Stimulated activated CD4-positive, alpha-beta T cell treated with anti-CD3 and anti-CD28 coated beads, Interleukin-15, amount 100 ng/mL, for 48 hours (primary cell): ENCODE measurements around the gene CLEC2D.
"Not testable (repeated sequence)": the region's sequence is repeated elsewhere in the genome, so short reads cannot be mapped to it uniquely, and the experiment has no call there.

Experiments used
- DNase-seq, 2 donors: peaks; one replicate each; pipeline ENCODE4 v3.0.0-alpha.2; 2020; ENCODE audit warnings: low read depth in 2 of 2

Gene CLEC2D

DNA sequence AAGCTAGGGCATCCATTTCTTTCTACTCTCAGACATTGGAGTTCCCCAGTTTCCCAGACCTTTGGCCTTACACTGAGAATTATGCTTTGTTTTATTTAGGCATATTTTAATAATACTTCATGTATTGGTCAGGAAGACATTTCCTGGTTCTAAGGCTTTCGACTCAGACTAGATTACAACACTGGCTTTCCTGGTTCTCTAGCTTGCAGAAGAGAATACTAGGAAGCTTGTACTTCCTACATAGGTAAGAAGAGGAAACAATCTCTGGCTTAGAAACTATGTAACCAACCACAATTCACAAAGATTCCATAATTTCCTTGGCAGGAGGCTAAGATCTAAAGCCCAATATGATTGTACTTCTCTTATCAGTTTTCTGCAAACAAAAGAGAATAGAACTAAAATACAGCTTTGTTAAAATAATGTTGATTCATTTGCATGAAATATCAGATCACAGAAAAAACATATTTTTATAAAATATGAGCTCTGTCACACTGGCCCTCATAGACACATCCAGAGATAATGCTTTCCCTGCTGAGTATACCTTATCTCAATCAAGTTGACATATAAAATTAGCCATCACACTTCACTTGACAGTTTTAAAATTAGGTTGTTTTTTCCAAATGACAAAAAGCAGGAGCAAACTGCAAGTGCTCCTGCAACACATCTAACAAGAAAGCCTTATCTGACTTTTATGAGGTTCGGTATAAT lies 30.5 kb downstream of the CLEC2D start:
- no peak for DNase-seq

DNA sequence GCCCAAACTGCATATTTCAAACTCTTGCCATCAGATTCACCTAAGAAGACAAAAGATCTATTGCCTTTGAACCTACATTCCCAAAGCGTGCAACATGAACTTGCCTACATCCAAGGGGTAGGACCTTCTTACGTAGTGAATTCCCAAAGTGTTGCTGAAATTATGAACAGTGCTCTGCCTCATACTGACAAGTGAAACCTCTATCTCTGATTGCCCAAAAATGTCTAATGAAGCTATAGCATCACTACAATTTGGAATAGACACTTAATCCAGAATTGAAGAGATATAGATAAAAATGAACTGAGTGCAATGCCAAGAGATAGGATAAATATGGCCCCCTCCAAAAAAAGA lies 31.1 kb downstream of the CLEC2D start:
- no peak for DNase-seq

DNA sequence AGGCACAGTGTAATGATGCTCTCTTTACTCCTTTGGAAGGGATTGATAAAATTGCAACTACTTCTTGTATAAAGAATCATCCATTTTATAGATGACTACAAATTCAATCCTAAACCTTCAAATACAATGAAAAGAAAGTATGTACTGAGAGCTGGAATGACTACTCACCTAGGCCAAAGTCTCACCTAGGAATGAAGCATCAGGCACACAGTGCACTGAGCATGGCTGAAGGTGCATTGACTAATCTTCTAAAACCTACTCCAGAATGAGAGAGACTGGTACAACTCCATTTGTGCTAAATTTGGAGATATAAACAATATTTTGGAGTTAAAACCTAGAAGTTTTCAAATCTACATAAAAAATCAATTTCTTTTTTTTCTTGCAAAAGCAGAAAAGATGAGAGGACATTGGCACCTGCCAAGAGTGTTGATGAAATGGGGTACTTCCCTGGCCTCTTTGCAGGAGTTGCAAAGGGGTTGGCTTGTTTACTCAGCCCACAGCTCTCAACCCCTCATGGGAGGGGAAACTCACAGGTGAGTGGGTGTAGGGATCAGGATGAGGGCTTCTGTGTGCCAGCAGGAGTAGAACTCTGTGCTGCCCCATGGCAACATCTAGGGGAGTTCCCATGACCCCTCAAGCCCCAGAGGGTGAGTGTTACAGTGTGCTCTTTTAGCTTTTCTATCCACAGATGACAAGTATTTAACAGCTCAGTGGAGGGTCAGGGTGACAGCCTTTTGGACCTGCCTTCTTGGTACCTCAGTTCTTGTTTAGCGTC lies 32.1 kb downstream of the CLEC2D start:
- DNase-seq = no peak

DNA sequence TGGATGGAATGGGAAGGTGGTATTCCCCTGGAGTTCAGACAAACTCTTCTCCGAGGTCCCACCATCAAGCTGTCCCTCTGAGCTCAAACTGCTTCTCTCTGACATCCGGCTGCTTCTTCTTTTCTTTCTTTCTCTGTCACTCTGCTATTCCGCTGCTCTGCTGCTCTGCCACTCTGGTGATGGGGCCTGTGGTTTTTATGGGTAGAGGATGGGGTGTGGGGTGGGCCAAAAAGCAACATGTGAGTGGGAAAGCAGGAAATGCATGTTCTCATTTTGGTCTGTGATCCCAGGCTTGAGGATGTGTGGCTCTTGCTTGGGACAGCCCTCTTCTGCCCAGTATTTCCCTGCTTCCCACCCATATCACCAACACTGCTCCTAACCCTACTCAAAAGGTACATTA lies 32.7 kb downstream of the CLEC2D start:
- DNase-seq = peak in 1 of 2 donors; percentile 30

DNA sequence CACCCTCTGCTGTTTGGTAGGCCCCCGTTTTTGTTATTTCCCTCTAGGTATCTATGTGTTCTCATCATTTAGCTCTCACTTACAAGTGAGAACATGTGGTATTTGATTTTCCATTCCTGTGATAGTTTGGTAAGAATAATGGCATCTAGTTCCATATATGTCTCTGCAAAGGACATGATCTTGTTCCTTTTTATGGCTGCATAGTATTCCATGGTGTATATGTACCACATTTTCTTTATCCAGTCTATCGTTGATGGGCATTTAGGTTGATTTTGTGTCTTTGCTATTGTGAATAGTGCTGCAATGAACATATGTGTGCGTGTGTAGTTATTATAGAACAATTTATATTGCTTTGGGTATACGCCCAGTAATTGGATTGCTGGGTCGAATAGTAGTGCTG lies 35.0 kb downstream of the CLEC2D start:
- not testable (repeated sequence) for DNase-seq

DNA sequence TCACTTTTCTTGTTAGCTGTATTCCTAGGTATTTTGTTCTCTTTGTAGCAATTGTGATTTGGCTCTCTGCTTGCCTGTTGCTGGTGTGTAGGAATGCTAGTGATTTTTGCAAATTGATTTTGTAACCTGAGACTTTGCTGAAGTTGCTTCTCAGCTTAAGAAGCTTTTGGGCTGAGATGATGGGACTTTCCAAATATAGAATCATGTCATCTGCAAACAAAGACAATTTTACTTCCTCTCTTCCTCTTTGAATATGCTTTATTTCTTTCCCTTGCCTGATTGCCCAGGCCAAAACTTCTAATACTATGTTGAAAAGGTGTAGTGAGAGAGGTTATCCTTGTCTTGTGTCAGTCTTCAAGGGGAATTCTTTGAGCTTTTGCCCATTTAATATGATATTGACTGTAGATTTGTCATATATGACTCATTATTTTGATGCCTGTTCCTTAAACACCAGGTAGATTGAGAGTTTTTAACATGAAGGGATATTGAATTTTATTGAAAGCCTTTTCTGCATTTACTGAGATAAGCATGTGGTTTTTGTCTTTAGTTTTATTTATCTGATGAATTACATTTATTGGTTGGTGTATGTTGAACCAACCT lies 36.7 kb downstream of the CLEC2D start:
- DNase-seq = no peak

DNA sequence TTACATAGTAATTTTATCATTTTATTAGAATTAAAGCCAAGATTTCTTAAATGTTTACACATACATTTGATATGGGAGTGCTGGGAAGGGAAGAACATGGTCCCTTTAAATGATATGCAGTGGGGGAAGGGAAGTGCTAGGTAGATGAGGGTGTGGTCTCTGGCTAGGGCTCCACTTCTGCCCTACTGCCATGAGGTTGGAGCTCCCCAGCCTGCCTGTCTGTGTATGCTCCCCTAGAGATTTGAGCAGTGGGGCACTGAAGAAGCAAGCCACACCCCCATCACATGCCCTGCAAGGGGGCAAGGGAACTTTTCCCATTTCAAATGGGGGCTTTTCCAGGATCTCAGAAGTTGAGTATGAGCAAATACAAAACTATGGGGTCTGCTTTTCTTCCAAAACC lies 37.8 kb downstream of the CLEC2D start:
- no peak for DNase-seq

DNA sequence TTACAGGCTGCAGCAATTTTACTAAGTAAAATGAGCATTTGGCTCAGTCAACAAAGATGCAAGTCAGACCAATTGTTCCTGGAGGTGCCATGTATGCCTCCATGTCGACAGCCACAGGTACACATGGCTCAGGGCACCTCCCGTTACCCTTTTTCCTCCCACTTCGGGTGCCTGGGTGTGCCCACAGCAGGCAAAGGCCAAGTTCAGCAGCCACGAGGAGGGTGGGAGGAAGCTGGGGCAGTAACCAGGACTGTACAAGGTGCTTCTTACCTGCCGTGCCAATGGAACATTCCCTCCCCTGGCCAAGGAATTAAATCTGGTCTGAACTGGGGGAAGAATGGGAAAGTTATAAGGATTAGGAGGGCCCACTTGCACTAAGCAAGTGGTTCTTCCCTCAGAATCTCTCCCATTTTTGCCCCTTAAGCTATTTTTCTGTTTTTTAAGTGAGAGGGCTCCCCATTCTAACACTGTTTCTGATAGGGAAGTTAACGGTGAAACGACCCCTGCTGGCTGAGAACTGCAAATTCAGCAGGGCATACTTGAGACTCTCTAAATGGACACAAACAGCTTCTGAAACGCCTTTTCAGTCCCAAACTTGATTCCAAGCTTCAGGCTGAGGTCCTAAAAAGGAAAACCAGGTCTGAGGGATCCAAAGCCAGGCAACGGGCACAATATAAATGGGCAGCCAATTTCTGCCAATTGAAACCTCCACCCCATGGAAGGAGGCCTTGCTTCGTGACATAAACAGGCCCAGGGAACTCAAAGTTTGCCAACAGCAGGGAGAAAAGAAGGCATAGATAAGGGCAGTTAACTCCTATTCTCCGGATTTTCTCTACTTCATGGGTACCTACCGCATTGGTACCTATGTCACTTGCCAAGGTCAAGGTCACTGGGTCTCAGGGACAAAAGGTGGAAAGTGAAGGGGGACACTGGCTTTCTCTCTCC lies 38.6 kb downstream of the CLEC2D start:
- peak; percentile 51 to 65 for DNase-seq

DNA sequence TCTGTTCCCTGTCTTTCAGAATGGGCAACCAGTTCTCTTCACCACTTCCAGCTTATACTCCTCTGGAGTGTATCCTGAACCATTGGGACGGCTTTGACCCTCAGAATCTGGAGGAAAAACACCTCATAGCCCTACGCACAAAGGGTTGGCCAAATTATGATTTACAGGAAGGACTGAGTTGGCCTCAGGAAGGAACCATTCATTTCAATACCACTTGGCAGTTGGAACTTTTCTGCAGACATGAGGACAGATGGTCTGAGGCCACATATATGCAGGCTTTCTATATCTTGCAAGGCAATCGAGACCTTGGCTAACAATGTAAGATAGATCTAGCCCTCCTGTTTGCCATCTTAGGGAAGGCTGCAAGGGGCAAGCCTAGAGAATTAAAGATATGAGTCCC lies 39.3 kb downstream of the CLEC2D start:
- no peak for DNase-seq

DNA sequence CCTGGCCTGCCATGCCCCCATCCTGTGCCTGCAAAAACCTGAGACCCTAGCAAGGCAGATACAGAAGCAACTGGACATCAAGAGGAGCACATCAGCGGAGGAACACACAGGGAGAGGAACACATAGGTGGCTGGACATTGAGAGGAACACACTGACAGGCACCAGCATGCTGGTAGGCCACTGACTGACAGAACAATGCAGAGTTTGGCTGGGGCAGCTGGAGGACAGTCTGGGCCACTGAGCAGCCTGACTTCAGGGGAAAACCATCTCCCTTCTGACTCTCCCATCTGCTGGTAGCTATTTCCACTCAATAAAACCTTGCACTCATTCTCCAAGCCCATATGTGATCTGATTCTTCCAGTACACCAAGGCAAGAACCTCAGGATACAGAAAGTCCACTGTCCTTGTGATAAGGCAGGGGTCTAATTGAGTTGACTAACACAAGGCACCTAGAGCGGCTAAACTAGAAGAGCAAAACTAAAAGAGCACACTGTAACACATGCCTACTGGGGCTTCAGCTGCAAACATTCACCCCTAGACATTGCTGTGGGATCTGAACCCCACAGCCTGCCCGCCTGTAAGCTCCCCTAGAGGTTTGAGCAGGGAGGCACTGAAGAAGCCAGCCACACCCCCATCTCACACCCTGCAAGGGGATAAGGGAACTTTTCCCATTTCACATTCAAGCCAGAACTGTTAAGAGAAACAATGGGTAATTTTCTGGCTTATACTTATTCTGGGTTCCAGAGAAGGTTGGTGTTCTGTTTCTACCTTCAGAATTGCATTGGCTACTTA lies 41.3 kb downstream of the CLEC2D start:
- no peak for DNase-seq

DNA sequence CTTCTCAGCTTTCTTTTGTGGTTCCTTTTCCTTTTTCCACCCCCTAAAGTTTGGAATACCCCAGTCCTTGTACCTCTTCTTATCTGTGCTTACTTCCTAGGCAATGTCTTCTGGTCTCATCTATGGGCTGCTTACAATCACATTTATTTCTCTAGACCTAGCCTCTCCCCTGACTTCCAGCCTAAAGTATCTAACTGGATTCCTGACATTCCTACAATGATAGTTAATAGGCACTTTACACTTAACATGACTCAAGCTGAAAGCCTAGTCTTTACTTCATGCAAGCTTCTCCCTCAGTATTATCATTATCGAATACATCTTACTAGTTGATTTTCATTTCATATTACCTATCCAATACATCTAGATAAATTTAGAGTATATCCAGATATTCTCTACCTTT lies 42.2 kb downstream of the CLEC2D start:
- DNase-seq = no peak

DNA sequence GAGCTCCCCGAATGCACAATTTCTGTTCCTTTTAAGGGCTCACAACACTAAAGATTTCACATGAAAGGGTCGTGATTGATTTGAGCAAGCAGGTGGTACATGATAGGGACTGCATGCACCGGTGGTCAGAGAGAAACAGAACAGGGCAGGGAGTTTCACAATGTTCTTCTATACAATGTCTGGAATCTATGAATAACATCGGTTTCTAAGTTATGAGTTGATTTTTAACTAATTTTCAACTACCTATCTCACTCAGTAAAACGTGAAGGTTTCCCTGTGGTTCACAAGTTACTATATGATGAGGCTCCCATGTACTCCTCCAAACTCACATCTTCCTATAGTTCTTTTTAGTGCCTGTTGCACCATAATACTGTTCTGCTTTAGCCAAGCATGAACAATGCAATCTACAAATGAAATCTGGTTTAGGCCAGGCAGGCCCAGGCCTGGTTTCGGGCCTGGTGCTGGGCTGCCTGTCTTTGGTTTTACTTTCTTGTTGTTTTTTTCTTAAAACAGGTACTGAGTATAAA lies 43.6 kb downstream of the CLEC2D start:
- not testable (repeated sequence) for DNase-seq

DNA sequence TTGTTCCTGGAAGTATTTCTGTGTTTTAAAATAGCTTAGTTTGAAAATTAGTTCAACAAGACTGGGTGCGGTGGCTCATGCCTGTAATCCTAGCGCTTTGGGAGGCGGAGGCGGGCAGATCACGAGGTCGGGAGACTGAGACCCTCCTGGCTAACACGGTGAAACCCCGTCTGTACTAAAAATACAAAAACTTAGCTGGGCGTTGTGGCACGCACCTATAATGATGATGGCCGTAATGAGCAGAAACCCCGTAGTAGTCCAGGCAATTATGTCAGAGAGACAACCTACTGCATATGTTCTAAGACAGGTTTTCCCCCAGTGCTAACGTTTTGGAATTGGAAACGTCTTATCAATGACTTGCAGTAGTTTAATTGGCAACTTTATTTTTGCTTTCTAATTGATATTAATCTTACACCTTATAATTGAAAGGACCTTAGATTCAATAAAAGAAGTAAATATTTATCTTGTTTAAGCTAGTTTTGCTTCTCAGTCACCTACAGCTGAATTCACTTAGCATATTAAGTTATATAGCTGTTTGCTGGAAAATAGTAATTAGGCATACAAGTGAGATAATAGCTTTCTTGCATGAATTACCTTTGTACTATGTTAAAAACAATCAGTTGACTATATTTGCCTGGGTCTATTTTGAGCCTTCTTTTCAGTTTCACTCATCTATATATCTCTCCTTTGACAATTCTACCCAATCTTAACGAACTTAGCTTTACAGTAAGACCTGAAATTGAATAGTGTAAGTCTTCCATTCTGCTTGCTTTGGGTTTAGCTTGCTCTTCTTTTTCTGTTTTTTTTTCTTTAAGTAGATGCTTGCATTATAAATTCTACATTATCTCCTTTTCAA lies 47.8 kb downstream of the CLEC2D start:
- no peak for DNase-seq

DNA sequence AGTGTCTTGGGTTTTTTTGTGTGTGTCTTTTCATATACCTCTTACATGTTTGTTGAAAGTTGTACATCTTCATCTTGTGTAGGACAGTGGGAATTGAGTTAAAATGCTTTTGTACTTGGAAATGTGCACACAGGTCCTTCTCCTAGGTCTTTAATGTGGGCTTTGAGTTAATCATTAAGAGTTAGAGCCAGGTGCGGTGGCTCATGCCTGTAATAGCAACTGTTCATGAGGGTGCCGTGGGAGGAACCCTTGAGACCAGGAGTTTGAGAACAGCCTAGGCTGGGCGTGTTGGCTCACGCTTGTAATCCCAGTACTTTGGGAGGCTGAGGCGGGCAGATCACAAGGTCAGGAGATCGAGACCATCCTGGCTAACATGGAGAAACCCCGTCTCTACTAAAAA lies 49.5 kb downstream of the CLEC2D start:
- no peak for DNase-seq

DNA sequence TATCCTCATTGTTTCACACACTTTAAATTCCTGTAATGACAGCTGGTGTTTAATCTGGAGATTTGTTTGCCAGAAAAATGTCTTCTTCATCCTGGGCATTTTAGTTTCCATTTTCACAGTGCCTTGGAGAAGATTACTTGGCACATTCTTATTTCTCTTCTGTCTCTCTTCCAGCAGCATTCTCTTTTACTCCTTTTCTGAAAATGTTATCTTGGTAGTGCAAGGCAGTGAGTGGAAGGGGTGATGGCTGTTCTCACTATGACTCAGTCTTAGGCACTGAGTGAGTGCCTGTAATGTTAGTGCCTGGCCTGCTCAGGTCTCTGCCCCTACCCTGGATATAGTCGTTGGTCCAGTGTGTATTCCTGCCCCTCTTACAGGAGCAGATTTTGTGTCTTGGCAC lies 50.3 kb downstream of the CLEC2D start:
- no peak for DNase-seq

DNA sequence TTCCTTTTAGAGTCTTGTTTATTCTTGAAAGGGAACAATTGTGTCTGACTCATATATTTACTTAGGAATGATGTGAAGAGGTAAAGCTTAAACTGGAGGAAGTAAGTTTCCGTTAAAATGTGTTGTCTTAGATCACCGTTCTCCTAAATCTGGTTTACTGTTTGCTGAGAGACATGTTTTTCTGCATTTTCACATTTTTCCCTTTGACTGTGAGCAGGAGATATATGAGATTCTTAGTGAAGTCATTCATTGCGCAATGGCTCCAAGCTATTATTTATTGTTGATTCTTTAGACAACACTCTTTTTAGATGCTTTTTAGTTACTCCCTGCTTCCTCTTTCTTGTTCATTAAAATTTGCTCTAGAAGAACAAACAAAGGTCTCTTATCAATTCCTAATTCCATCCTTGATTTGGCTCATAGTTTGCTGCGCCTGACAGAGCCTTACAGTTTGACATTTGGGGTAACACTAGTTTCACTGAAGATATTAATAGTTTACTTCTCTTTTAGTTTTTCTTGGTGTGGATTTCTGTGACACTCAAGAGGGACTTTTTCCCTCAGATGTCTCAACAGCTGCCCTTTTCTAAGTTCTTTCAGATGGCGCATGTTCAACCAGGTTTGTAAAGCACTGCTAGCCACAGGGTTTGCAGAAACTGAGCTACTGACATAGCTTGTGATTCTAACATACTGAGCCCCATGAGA lies 52.0 kb downstream of the CLEC2D start:
- DNase-seq = no peak

DNA sequence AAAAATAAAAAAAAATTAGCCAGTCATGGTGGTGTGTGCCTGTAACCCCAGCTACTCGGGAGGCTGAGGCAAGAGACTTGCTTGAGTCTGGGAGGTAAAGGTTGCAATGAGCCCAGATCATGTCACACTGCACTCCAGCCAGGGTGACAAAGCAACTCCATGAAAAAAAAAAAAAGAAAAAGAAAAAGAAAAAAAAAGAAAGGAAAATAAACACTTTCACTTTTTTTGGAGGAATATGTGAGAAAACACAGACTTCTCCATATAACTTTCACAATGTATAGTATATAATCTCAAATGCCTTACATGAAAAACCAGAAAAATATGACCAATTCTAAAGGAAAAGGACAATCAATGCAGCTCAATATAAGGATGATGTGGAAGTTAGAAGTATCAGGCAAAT lies 54.5 kb downstream of the CLEC2D start:
- DNase-seq = no peak

DNA sequence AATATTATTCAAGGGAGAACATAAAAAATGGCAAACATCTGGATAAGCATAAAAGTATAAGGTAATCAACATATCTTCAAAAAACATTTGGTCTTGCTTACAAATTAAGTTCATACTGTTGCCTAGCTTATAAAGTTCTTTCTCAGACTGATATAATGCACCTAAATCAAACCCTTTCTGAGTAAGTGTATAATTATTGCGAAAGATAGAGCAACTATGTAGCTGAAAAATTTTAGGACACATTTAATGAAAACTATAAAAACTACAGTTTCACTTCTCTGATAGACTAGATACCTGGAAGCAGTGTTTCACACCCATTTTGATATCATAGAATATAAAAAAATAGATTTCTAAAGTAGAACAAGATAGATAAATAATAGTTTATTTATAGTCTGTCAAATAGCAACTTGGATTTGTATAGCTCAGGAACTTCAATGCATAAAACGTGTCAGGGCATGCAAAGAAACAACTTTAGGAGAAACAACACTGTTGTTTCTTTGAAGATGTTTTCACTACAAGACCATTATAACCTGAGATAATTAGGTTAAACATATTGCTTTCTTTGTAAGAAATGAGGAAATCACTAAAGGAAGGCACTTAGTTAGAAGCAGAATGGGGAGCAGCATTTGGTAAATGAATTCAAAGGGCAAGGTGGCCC lies 55.8 kb downstream of the CLEC2D start:
- DNase-seq = no peak

DNA sequence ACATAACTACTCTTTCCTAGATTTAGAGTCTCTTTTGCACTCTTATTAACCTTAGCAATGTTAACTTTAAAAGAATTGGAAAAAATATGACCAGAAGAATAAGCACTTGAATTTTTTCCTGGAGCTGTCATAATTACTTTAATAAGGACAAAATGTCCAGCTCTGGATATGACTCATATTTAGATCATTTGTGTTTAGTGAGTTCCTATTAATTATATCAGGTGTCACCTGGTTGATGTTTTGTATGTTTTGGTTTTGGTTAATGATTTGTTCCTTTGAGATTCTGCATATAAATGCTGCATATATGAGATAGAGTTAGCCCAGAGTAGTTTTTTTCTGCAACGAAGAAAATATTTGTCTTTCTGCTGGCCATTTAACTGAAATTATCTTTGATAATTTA lies 58.3 kb downstream of the CLEC2D start:
- no peak for DNase-seq
